Progenitor cell of endocrine pancreas (in vitro differentiated cells): ENCODE results near the gene SLC4A2. TPM values are rescaled to one million over a fixed set of nuclear protein-coding genes. Genes with fewer than 3 reads are reported as not detected.

Experiments
- DNase-seq: peaks from one replicate; pipeline ENCODE4 v3.0.0; 2021; ENCODE audit warnings: low spot score; ENCODE audit not compliant: unreplicated experiment
- H3K27ac Mint-ChIP-seq: 2 replicates; pipeline ENCODE4 v1.8.0; 2021; ENCODE audit warnings: mild to moderate bottlenecking, moderate library complexity, mixed read lengths
- H3K27me3 Mint-ChIP-seq: 2 replicates; pipeline ENCODE4 v1.8.0; 2021; ENCODE audit warnings: mixed read lengths
- H3K36me3 Mint-ChIP-seq: 2 replicates; pipeline ENCODE4 v1.8.0; 2022; ENCODE audit warnings: mixed read lengths; ENCODE audit not compliant: insufficient read depth
- H3K4me1 Mint-ChIP-seq: 2 replicates; pipeline ENCODE4 v1.8.0; 2021; ENCODE audit warnings: low read depth, mixed read lengths
- H3K4me3 Mint-ChIP-seq: 2 replicates; pipeline ENCODE4 v1.8.0; 2021; ENCODE audit warnings: low read depth, mild to moderate bottlenecking, moderate library complexity, mixed read lengths
- H3K9me3 Mint-ChIP-seq: 2 replicates; pipeline ENCODE4 v1.8.0; 2021; ENCODE audit warnings: low read depth, mixed read lengths
- total RNA-seq: library from RNA; stranded (reverse); gene quantifications from 2 replicates; pipeline ENCODE4 v1.2.1, GENCODE V29; 2021
- TF ChIP-seq, protein P1 (sequence below): fragments of 200-600 bp; sonication (generic); IDR thresholded peaks from one replicate; pipeline ENCODE4 v1.5.0; 2021; ENCODE audit warnings: antibody characterized with exemption, mild to moderate bottlenecking; ENCODE audit not compliant: unreplicated experiment

The SLC4A2 gene
- total RNA-seq, 1 donor from 2014 or later = 213 TPM

DNA sequence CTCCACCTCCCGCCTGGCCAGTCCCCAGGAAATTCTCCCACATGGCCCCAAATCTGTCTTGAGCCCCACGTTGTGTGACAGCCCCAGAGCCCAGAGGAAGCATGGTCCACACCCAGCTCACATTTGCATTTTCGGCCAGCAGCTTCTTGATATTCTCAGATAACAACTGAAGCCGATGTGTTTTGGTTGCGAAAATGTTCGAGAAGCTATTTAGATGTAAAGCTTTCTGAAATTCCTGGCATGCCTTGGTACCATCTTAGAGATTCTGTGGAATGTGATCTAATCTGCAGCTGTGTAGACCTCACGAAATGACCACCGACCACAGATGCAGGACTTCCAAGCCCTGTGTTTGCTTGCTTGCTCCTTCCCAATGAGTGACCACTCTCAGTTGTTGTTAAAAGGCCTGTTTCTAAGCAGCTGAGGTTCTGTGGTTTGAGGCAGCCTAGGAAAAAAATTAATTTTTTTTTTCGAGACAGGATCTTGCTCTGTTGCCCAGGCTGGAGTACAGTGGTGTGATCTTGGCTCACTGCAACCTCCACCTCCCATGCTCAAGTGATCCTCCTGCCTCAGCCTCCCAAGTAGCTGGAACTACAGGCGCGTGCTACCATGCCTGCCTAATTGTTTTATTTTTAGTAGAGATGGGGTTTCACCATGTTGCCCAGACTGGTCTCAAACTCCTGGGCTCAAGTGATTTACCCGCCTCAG, 8.8 kb downstream of the SLC4A2 start:
- Mint-ChIP-seq H3K27me3 (no peaks in the 10 kb centered on the region), H3K4me1 (peaks cover 5% of the 10 kb centered on the region), H3K9me3 (no peaks in the 10 kb centered on the region), H3K36me3 (peaks cover 15% of the 10 kb centered on the region), H3K4me3 (no peak overlapping the region), H3K27ac (no peak overlapping the region)
- no peak for DNase-seq
- TF ChIP-seq, protein P1, sequence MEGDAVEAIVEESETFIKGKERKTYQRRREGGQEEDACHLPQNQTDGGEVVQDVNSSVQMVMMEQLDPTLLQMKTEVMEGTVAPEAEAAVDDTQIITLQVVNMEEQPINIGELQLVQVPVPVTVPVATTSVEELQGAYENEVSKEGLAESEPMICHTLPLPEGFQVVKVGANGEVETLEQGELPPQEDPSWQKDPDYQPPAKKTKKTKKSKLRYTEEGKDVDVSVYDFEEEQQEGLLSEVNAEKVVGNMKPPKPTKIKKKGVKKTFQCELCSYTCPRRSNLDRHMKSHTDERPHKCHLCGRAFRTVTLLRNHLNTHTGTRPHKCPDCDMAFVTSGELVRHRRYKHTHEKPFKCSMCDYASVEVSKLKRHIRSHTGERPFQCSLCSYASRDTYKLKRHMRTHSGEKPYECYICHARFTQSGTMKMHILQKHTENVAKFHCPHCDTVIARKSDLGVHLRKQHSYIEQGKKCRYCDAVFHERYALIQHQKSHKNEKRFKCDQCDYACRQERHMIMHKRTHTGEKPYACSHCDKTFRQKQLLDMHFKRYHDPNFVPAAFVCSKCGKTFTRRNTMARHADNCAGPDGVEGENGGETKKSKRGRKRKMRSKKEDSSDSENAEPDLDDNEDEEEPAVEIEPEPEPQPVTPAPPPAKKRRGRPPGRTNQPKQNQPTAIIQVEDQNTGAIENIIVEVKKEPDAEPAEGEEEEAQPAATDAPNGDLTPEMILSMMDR = no peak

DNA sequence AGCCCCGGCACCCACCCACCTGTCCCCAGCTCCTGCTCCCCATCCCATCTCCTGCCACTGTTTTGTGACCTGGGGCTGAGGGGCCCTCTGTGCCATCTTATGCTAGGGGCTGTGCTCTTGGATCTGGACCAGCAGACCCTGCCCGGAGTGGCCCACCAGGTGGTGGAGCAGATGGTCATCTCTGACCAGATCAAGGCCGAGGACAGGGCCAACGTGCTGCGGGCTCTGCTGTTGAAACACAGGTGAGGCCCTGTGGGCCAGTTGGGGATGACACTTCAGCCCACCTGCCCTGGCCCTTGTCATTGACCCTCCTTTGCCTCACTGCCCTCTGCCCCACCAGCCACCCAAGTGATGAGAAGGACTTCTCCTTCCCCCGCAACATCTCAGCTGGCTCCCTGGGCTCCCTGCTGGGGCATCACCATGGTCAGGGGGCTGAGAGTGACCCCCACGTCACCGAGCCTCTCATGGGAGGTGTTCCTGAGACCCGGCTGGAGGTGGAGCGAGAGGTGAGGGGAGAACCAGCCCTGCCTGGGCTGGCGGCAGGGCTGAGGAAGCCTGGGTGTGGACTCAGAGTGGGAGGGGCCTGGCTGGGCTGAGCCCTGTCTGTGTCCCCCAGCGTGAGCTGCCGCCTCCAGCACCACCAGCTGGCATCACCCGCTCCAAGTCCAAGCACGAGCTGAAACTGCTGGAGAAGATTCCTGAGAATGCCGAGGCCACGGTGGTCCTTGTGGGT, 10.6 kb downstream of the SLC4A2 start:
- no peak overlapping the region for H3K27ac Mint-ChIP-seq
- no peaks in the 10 kb centered on the region for H3K27me3 Mint-ChIP-seq

DNA sequence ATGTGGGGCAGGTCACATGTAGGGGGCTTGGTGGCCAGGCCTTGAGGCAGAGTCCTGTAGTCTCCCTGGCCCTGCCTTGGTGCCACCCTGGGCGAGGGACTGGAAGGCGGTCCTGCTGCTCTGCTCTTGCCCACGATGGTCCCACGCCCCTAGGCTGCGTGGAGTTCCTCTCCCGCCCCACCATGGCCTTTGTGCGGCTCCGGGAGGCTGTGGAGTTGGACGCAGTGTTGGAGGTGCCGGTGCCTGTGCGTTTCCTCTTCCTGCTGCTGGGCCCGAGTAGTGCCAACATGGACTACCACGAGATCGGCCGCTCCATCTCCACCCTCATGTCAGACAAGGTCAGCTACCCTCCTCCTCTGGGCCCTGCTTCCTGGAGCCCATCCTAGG, 11.2 kb downstream of the SLC4A2 start:
- Mint-ChIP-seq H3K27ac (no peak overlapping the region), H3K9me3 (no peaks in the 10 kb centered on the region), H3K36me3 (peaks cover 16% of the 10 kb centered on the region), H3K27me3 (no peaks in the 10 kb centered on the region), H3K4me1 (no peaks in the 10 kb centered on the region), H3K4me3 (no peak overlapping the region)
- DNase-seq = no peak
- TF ChIP-seq, protein P1 = no peak

More for the DNA sequence above, 10.6 kb downstream of the SLC4A2 start:
- DNase-seq = no peak
- Mint-ChIP-seq H3K4me1 (no peaks in the 10 kb centered on the region), H3K4me3 (no peak overlapping the region), H3K9me3 (no peaks in the 10 kb centered on the region), H3K36me3 (peaks cover 17% of the 10 kb centered on the region)
- TF ChIP-seq, protein P1 = no peak

DNA sequence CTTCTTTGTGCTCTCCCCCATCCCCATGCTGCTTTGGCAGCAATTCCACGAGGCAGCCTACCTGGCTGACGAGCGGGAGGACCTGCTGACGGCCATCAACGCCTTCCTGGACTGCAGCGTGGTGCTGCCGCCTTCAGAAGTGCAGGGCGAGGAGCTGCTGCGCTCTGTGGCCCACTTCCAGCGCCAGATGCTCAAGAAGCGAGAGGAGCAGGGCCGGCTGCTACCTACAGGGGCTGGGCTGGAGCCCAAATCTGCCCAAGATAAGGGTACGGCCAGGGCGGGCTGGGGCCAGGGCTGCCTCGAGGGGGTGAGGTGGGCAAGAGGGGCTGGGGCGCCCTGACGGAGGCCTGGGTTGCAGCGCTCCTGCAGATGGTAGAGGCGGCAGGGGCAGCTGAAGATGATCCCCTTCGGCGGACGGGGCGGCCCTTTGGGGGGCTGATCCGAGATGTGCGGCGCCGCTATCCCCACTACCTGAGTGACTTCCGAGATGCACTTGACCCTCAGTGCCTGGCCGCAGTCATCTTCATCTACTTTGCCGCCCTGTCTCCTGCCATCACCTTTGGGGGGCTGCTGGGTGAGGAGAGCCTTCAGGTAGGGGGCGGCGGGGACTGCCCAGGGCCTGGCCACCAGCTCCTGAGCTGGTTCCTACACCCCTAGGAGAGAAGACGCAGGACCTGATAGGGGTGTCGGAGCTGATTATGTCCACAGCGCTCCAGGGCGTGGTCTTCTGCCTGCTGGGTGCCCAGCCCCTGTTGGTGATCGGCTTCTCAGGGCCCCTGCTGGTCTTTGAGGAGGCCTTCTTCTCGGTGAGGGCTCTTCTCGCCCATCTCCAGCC, 11.9 kb downstream of the SLC4A2 start:
- Mint-ChIP-seq H3K27ac (no peak overlapping the region), H3K36me3 (peaks cover 18% of the 10 kb centered on the region), H3K9me3 (no peaks in the 10 kb centered on the region), H3K4me1 (no peaks in the 10 kb centered on the region), H3K27me3 (no peaks in the 10 kb centered on the region), H3K4me3 (no peak overlapping the region)
- no peak for DNase-seq
- TF ChIP-seq, protein P1 = no peak

DNA sequence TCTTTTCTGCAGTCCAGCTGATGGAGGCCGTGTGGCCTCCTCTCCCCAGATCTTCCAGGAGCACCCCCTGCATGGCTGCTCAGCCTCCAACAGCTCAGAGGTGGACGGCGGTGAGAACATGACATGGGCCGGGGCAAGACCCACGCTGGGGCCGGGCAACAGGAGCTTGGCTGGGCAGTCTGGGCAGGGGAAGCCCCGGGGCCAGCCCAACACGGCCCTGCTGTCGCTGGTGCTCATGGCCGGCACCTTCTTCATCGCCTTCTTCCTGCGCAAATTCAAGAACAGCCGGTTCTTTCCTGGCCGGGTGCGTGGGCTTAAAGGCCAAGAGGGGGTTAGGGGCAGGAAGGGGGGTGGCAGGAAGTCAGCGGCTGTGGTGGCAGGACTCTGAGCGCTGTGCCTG, 14.6 kb downstream of the SLC4A2 start:
- H3K4me3 Mint-ChIP-seq = no peak overlapping the region

More for the DNA sequence above, 14.6 kb downstream of the SLC4A2 start:
- Mint-ChIP-seq H3K4me1 (peaks cover under 1% of the 10 kb centered on the region), H3K27ac (no peak overlapping the region), H3K27me3 (no peaks in the 10 kb centered on the region), H3K9me3 (no peaks in the 10 kb centered on the region), H3K36me3 (peaks cover 14% of the 10 kb centered on the region)
- TF ChIP-seq, protein P1 = no peak
- no peak for DNase-seq
